K562 (cell line): ENCODE measurements around the gene MMAB.

Source experiments
- CCAR2 ChIP-seq: fragments of 200-400 bp; formaldehyde crosslinking; IDR thresholded peaks from 2 replicates; pipeline ENCODE4 v1.6.1; 2017; ENCODE audit warnings: mild to moderate bottlenecking, low read depth, low read length
- CHD1 ChIP-seq: fragments of 200-600 bp; sonication (generic); IDR thresholded peaks from one replicate; pipeline ENCODE4 v1.6.1; 2012; ENCODE audit warnings: mild to moderate bottlenecking, moderate library complexity, low read length, inconsistent platforms
- COPS2 ChIP-seq: fragments of 450-650 bp; conservative IDR thresholded peaks from 2 replicates; pipeline ENCODE4 v1.6.1; 2016; ENCODE audit warnings: mild to moderate bottlenecking, moderate library complexity
- CTCF ChIP-seq, 3 experiments: IDR thresholded peaks in 2 of 3; conservative IDR thresholded peaks in 1 of 3; 2 replicates each; pipeline ENCODE4 v1.5.1; 2011 to 2012; ENCODE audit warnings: low read length in 3 of 3, mild to moderate bottlenecking in 3 of 3, control low read depth in 2 of 3, improper control_type of control experiment in 1 of 3, inconsistent platforms in 1 of 3, low read depth in 1 of 3, mixed read lengths in 1 of 3, moderate library complexity in 1 of 3; ENCODE audit not compliant: insufficient read depth in 2 of 3
- ETV6 ChIP-seq, 3 experiments: fragments of 150-350 bp in 1 of 3; sonication (generic) in 1 of 3; formaldehyde crosslinking in 1 of 3; IDR thresholded peaks; 2 replicates each; pipeline versions ENCODE4 v1.6.1 to v1.8.0; 2014 to 2022; ENCODE audit warnings: borderline replicate concordance in 2 of 3, low read depth in 2 of 3, antibody characterized with exemption in 1 of 3, low read length in 1 of 3, mild to moderate bottlenecking in 1 of 3, missing genetic modification reagents in 1 of 3
- MAFF ChIP-seq: IDR thresholded peaks from 2 replicates; pipeline ENCODE4 v1.6.1; 2012; ENCODE audit warnings: low read length, improper control_type of control experiment
- MYC ChIP-seq, 2 experiments: fragments of 250-450 bp in 1 of 2; sonication (Bioruptor Pico) in 1 of 2; IDR thresholded peaks; 2 replicates each; pipeline versions ENCODE4 v1.5.1 to v1.6.1; 2012 to 2021; ENCODE audit warnings: low read depth in 2 of 2, borderline replicate concordance in 1 of 2, improper control_type of control experiment in 1 of 2, low read length in 1 of 2, mild to moderate bottlenecking in 1 of 2, moderate library complexity in 1 of 2
- NBN ChIP-seq: fragments of 450-650 bp; IDR thresholded peaks from 2 replicates; pipeline ENCODE4 v1.6.1; 2016; ENCODE audit warnings: low read depth, mild to moderate bottlenecking
- NCOA1 ChIP-seq: fragments of 450-650 bp; IDR thresholded peaks from 2 replicates; pipeline ENCODE4 v1.6.1; 2016; ENCODE audit warnings: low read depth
- NFIX ChIP-seq: fragments of 250-450 bp; sonication (Bioruptor Pico); IDR thresholded peaks from 2 replicates; pipeline ENCODE4 v1.4.0; 2020; ENCODE audit warnings: low read depth, mild to moderate bottlenecking, moderate library complexity
- USF2 ChIP-seq: sonication (generic); formaldehyde crosslinking; IDR thresholded peaks from 2 replicates; pipeline ENCODE4 v1.5.0; 2020; ENCODE audit warnings: missing genetic modification reagents
- ZEB2 ChIP-seq: fragments of 450-650 bp; IDR thresholded peaks from 2 replicates; pipeline ENCODE4 v1.6.1; 2016
- ZNF3 ChIP-seq: fragments of 250-450 bp; sonication (Bioruptor Pico); IDR thresholded peaks from 2 replicates; pipeline ENCODE4 v1.5.0; 2021; ENCODE audit warnings: mild to moderate bottlenecking, moderate library complexity
- ZNF311 ChIP-seq: fragments of 250-450 bp; sonication (Bioruptor Pico); IDR thresholded peaks from 2 replicates; pipeline ENCODE4 v1.4.0; 2020; ENCODE audit warnings: mild to moderate bottlenecking, moderate library complexity

- TF ChIP-seq CTCF (IDR thresholded peaks at IDR 0.05 in 2 of 3, conservative IDR thresholded peaks at IDR 0.05 in 1 of 3; ENCODE audit: insufficient read depth in 2 of 3, low read depth in 1 of 3, low read length in 3 of 3) (peak; percentile 40 to 48 (median 47); a peak in 5 of 6 replicates), MYC (IDR thresholded peaks at IDR 0.05; ENCODE audit: low read depth, low read length) (no peak), MYC (CRISPR knock-in tag; IDR thresholded peaks at IDR 0.05; ENCODE audit: borderline replicate concordance, low read depth) (no peak), CHD1 (no peak), CCAR2 (no peak), NFIX (CRISPR knock-in tag) (no peak), NBN (no peak), ZNF311 (no peak), ZNF3 (CRISPR knock-in tag) (no peak), ETV6 (IDR thresholded peaks at IDR 0.05; ENCODE audit: borderline replicate concordance in 1 of 2, low read depth in 2 of 2, low read length in 1 of 2) (no peak), ETV6 (CRISPR knock-in tag; IDR thresholded peaks at IDR 0.05; ENCODE audit: borderline replicate concordance) (no peak), USF2 (CRISPR knock-in tag) (no peak), ZEB2 (no peak), NCOA1 (no peak), MAFF (no peak), COPS2 (no peak)
Measured at GRCh38 chr12:109612975-109613502, 39.7 kb upstream of the MMAB start.
